UCSD-AML1 (cell line): ENCODE data around the gene CEP63.
A peak's percentile ranks its signal among the peaks of the same experiment; 100 is the strongest.

Experiments used
- DNase-seq: peaks from one replicate; lab custom pipeline; 2025; ENCODE audit not compliant: unreplicated experiment; lab: John Stamatoyannopoulos, UW

Gene CEP63

DNA sequence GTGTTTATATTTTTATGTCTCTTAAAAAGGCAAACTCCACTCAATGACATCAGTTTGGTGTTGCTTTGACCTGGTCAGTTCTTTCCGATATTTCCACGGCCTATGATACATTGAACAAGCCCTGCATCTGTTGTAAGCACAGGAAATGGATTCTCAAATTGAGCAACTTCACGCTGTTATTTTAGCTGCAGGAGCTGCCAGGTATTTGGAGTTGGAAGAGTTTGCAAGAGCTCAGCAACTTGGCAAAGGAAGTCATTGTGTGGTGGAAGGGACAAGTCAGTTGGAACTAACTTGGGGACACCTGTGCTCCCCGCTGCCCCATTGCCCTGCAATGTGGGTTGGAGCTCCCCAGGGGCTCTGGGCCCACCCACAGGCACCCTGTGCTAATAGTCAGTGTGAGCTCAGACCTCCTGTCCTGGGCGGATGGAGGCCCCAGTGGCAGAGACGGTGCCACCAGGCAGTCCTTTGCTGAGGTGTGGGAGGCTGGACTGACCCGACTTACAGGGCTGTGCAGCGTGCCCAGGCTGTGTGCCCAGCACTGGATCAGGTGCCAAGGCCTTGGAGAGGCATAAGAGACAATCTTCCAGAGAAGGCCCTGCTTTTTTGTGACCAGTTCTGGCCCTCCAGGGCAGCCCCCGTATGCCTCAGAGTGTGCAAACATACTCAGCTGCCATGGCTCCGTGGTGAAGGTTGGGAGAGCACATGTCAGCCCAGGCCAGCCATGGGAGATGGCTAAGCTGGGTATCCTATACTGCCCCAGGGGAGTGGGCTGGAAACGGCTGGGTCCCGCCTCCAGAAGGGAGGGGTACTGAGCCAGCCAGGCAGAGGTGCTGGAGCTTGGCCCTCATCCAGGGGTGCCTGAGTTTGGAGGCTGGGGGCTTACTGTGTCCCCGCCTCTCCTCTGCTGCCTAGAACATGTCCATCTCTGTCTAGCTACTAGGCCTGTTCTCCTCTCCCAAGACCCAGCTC, 121.5 kb downstream of the CEP63 start:
- no peak for DNase-seq

DNA sequence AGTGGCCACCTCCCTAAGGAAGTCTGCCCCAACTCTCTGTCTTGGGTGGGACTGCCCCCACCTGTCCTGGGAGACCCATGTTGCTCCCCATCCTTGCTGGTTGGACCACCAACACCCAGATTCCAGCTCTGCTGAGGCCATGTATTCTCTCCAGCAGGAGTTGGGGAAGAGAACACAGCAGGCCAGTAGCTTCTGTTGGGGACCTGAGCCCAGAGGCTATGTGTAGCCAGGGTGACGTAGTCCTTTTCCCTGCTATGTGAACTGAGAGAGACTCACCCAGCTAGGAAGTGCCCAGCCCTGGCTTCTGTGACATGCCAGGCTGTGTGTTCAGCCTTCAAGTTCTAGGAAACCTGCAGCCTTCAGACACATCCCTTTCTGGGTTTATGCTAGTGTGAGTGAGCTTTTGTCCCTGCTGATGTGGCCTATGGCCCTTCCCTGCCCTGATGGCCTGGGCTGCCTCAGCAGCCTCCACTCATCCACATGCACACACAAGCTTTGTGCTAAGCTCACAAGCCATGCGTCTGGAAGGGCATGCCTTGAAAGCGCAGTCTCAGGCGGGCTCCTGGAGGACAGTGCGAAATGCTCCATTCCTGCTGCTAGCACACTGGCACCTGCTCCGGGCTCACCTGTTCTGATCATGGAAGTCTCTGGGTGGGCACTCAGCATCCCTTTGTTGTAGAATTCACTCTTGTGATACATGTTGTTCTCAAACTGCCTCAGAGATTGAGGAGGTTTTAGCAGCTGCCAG, 122.3 kb downstream of the CEP63 start:
- DNase-seq = no peak

DNA sequence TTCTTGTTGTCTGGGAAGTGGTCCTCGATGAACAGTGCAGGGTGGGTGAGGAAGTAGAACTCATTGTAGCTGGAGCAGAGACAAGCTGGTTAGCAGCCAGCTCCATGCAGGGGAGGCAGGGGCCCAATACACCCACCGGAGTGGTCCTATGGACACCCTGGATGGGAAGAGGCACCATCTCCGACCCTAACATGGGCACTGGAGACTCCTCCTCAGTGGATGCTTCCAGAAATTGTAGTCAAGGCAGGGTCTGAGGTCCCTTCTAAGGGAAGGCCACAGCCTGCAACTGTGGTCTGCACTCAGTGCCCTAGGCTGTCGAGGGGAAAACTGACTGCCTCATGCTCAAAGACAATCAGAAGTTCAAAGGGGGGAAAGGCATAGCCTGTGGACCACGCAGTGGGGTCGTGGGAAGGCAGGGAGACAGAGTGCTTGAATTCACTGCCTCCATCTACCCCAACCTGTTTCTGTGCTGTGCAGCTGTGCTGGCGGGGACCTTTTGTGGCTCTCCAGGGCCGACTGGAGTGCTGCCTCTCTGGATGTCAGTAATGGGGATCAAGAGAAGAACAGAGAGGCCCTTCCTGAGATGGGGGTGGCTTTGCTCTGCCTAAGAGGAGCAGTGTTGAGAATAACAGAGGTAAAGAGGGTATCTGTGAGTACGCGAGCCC, 123.0 kb downstream of the CEP63 start:
- DNase-seq = no peak

DNA sequence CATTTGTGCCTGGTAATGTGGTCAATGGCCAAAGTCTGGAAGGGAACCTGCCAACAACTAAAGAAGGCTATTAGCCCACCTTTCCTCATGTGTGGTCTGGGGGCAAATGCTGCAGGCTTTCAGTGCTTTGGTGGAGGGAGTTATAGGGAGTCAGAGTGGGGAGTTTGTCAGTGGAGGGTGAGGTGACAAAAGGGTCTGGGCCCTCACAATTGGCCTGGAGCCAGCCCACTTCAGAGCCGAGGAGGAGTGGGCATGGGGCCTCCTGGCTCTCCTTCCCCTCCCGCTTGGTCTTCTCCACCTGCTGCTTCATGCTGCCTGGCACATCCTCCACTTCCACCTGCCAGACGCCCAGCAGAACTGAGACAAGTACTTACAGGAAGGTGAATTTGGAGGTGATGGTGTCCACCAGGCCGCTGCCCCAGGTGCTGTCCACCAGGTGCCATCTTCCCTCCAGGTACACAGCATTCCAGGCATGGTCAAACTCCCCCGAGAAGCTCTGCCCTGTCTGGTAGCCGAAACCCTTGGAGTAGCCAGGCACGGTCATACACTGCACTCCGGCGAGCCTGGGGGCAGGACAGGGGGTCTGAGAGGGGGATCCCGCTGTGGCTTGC, 124.1 kb downstream of the CEP63 start:
- DNase-seq = no peak

DNA sequence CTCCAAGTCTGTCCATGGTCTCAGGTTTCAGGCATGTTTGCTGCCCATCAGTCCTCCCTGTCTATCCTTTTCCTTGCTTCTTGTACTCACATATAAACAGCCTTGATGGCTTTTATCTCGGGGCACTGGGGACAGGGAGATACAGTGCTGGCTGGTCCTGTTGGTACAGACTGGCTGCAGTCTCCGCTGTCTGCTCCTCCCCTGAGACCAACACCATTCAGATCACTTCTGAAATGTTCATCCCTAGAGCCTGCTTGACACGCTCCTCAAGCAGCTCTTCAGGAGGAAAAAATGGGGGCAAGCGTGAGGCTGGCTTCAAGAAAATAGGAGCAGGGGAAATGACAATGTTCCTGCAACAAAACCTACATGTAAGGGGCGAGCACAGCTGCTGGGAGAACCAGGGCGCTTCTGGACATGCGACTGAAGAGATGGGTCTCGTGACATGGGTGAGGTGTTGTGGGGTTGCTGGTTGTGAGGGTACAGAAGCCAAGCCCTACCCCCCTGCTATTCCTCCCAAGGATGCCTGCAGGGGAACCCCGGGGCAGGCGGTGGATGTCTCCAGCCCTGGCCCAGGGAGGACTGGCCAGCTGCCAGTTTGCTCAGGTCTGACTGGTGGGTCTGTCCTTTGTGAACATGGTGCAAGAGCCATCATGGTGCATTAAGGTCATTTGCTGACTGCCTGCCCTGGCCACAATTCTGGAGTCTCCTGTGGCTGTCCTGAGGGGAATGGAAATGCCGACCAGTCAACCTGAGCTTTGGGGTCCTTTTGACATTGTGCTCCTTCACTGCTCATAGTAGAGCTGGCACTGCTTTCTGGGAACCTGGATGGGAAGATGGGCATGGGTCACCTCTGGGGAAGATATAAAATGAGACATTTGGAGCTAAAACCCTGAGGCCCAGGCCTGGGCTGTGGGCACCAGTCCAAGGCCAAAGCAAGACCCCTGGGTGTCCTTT, 124.9 kb downstream of the CEP63 start:
- no peak for DNase-seq

DNA sequence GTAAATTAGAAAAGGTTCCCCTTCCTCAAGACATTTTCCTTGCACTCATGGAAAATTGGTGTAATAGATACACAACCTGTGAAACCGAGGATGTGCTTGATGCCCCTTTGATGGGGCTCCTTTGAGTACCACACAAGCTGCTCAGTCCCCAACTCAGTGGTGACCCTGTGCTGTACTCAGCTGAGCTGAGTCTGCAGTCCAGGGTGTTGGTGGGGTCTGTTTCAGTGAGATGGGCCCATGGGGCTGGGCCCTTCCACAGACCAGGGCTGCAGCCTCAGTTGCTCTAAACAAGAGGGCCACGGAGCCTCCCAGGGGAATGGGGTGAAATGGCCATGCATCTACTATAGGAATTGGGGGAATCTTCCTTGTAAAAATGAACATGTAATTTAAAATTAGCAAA, 125.7 kb downstream of the CEP63 start:
- DNase-seq = no peak

DNA sequence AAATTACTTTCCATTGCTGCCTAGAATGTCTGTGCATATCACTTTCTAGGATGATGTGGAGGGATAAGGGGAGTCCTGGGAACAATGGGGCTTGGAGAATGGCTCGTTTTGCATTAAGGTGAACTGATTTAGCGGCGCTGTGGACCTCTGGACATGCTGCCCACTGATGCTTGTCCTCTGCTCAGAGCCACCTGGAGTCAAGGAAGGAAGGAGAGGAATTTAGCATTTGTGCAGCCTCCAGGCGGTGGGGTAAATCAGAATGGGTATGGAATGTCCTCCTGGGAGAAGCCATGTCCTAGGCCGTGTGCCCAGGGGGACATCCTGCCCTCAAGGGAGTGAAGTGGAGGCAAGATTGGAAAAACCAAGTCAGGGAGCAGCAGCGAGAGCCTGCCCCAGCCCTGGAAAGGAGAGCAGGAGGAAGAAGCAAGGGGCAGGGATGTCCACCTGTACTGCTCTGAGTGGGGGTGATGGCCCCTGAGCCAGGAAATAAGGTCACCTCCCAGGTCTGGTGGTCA, 127.2 kb downstream of the CEP63 start:
- DNase-seq = no peak

DNA sequence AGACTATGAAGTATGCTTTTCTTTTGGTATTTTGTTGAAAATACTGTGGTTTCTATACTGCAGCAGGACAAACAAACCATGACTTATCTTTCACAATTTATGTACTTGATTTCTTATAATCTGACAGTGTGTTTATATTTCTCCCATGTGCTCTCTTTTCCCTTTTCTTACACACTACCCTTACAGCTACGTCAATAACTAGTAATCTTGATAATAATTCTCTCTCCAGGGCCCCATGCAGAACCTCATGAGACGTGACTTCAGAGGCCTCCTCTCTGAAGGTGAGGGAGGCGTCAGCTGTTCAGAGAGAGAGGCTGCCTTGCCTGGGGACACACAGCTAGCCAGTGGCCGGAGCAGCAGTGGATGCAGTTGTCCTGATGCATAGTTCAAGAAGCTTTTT, 129.1 kb downstream of the CEP63 start:
- DNase-seq = no peak

DNA sequence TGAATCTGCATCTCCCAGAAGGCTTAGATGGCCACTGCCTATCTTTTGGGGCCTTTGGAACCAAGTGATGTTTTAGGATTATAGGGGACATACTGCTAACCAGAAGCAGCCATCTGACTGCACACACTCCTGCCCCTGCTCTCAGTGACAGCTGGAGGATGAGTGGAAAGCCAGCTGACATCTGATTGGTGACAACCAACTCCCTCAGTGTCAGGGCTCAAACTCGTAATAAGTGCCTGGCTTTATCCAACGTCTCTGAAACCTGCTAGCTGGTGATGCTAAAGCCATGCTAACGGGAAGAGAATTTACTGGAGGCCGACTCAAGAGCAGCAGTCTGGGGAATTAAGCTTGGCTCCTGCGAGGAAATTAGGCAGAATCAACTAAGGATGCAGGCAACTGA, 129.9 kb downstream of the CEP63 start:
- DNase-seq = no peak

DNA sequence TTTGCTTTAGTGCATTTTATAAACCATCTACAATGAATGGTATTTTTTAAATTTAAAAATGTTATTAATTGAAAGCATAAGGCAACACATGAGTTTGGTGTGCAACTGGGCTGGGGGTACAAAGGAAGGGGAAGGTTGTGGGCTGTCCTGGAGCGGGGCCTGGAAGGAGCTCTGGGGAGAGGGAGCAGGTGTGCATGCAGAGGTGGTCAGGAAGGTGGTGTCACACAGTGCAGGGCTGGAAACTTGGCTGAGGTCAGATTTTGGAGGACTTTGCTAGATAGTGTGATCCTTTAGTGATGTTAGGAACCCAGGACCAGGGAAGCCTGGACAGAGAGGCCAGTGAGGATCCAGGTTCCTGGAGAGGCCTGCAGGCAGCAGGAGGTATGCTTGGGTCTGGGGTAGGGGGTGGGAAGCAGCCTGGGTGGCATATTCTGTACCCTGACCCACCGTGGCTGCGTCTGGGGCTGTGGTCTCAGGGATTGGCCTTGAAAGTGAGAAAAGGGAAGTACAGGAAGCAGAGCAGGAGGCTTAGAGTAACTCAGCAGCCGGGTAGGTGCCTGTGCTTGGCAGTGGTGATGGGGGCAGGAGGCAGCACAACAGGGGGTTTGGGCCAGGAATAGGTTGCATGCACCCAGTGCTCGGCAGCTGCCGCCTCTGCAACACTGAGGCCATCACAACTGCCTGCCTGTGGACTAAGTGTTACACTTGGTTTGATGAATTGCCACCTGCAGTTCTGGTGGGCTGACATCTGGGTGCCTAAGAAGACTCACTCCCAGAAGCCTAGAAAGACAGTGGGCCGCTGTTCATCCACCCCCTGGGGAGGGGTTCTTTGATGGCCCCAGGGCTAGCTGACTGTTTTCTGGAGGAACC, 132.0 kb downstream of the CEP63 start:
- peak; percentile 35 for DNase-seq

DNA sequence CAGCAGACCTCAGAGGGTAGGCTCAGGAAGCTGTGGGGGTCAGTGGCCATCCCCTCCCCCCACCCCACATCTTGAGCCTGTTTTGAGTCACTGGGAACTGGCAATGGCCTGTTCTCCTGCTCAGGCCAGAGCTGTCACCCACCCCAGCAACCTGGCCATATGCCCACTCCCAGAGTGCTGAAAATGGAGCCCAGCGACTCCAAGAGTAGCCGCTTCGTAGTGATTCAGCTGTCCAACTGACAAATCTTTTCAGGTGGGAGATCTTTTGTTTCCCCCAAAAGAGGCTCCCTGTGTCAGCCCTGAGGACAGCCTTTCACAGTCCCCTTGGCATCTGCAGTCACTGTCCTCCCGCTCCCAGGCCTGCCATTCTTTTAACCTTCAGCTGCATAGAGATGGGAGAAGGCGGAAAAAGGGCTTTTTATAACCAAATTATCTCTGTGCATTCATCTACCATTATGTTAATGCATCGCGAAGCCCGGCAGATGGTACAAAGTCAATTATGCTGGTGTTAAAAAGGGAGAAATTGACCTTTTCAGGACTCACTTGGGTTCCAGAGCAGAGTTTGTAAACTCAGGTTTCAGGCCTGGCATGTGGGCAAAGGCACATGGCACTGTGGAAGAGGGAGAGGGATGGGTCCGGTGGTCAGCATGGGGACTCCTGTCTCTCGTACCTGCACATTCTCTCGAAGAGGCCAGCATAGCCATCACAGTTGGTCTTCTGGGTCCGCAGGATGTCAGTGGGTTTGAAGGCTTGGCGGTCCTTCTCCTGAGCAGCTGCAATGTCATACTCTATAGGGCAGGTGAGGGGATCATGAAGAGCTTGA, 132.8 kb downstream of the CEP63 start:
- no peak for DNase-seq

DNA sequence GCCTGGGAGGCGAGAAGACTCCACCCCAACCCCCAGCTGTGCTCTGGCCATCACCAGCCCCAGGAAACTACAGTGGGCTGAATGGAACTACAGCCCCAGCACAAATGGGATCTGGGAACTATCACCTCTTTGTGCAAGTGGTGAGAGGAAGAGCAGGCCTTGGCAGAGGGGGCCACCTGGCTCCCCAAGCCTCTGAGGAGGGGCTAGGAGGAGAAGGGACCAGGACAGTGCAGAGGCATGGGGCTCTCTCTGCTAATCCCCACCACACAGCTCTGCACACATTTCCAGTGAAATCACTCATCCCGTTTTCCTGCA, 133.4 kb downstream of the CEP63 start:
- DNase-seq = no peak

DNA sequence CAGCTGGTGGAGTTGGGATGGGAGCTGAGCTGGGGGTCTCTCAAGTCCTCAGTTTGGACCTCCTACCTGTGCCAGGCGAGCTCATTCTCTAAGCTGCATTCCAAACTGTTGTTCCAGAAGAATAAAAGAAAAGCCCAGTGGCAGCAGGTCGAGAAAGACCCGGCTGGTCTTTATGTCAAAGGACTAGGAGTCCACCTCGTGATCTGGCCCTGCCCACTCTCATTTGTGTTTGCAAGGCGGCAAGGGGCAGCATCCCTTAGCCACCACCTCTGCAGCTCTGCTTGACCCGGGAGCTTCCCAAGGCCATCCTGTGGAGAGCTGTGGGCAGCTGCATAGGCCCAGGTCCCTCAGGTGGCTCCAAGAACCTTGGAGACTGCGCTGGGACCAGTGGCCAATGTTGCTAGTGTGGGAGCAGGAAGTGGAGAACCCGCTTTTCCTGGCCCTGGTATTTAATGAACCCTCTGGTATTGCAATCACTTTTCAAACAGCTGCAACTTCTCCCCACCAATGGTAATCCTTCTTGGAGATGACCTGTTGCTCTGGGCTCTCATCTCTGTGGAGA, 134.1 kb downstream of the CEP63 start:
- no peak for DNase-seq

DNA sequence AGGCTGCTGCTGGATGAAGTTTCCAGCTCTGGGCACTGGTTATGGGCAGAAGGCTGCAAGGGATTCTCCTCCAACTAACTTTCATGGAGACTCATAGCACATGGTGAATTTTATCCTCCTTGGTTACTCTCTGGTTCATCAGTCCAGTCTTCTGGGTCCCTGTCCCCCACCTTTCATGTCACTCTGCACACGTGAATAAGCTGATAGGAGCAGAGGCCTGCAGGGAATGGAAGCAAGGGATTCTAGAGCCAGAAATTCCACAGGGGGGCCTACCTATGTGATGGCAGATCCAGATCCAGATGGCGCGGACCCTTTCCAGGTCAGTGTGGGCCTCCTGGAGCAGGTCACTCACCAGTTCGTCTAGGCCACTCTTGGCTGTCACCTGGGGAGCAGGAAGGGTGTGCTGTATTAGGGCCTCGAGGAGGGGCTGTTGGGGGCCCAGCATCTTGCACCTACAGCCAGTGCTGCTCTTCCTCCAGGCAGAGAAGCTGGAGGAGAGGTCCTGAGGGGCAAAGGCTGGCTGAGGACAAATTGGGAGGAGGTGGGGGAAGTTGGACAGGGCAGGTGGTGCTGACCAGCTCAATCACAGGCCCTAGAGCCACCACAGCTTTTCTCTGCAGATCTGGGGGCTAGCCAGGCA, 134.7 kb downstream of the CEP63 start:
- no peak for DNase-seq

DNA sequence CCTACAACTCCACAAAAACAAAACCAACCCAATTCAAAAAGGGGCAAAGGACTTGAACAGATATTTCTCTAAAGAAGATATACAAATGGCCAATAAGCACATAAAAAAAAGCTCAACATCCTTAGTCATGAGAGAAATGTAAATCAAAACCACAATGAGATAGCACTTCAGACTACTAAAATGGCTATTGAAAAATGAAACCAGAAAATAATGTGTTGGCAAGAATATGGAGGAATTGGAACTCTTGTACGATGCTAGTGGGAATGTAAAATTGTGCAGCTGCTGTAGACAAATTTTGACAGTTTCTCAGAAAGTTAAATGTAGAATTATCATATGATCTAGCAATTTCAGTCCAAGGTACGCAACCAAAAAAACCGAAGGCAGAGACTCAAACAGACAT, 136.0 kb downstream of the CEP63 start:
- DNase-seq = no peak

DNA sequence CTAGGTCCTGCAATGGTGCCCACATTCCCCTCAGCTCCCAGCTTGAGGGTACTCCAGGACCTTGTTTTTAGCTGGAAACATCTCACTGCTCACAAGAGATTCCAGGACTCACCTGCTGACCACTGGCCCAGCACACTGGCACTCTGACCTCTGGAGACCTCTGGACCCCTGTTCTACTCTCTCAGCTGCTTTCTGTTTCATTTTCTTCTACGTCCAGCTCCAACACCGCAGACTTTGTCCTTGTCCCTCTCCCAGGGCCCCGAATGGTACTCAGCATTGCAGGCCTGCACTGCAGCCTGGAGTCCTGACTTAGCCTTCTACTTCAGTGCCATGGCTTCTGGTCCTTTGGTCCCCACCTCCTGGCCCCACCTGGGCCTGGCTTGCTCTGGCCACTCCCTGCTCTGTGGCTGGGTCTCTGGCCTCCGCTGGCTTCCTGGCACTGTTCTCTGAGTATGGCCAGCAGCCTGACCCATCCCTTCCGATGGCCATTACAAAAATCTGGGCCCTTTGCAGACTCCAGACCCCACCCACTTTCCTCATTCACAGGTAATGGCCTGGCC, 137.0 kb downstream of the CEP63 start:
- DNase-seq = no peak

DNA sequence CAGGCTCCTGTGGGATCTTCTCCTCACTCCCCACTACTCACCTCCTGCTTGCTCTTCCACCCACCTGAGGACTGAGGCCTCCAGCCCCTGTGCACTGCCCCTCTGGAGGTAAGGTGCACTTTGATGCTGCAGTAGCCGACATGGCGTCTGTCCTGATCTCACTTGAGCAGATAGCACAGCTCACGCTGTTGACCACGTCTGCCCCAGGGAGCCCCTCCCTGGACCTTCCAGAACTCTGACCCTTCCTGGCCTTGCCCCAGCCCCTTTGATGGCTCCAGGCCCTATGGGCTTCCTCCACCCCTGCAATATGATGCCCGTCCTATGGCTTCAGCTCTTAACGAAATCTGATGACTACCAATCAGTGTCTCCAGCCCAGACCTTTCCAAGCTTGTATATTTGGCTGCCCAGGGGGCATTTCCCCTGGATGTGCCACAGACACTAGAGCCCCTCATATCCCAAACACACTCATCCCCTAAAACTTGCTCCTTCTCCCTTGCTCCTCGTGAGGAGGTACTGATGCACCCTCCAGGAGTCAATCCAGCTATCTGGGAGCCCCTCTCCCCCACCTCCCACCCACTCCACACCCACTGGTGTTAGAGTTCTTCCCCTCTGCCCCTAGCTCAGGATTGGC, 137.9 kb downstream of the CEP63 start:
- no peak for DNase-seq
